WTC11 (cell line): ENCODE measurements around the gene TMEM272. TPM values are rescaled to one million over a fixed set of nuclear protein-coding genes. Genes with fewer than 3 reads are reported as not detected.

Experiments
- ATAC-seq: fragments of 200-7000 bp; cut with Tn5 transposase; 2 replicates; pipeline ENCODE4 v1.10.0; 2021; ENCODE audit warnings: mild to moderate bottlenecking, moderate library complexity
- CTCF ChIA-PET: fragments of 300-600 bp; sonication (Branson Sonifier 250); formaldehyde crosslinking; loops from one replicate; lab custom pipeline; 2021; ENCODE audit warnings: antibody characterized with exemption; lab: Charles Lee
- POLR2A ChIA-PET: fragments of 350-600 bp; sonication (Branson Sonifier 250); formaldehyde crosslinking; loops from one replicate; lab custom pipeline; 2021; ENCODE audit warnings: antibody characterized with exemption; lab: Charles Lee
- DNase-seq: peaks from one replicate; pipeline ENCODE4 v3.0.0; 2021; ENCODE audit warnings: low spot score
- H3K27ac Mint-ChIP-seq: 2 replicates; pipeline ENCODE4 v1.8.0; 2021; ENCODE audit warnings: mixed read lengths
- H3K27me3 Mint-ChIP-seq: 2 replicates; pipeline ENCODE4 v1.8.0; 2021; ENCODE audit warnings: low read depth, mild to moderate bottlenecking, moderate library complexity, mixed read lengths
- H3K36me3 Mint-ChIP-seq: 2 replicates; pipeline ENCODE4 v1.8.0; 2021; ENCODE audit warnings: mixed read lengths
- H3K4me1 Mint-ChIP-seq: 2 replicates; pipeline ENCODE4 v1.8.0; 2022; ENCODE audit warnings: mixed read lengths
- H3K4me3 Mint-ChIP-seq: 2 replicates; pipeline ENCODE4 v1.8.0; 2021; ENCODE audit warnings: mild to moderate bottlenecking, moderate library complexity, mixed read lengths
- H3K9me3 Mint-ChIP-seq: 2 replicates; pipeline ENCODE4 v1.8.0; 2021; ENCODE audit warnings: mixed read lengths
- ARID4B ChIP-seq: sonication (generic); formaldehyde crosslinking; IDR thresholded peaks from 2 replicates; pipeline ENCODE4 v1.8.0; 2023; ENCODE audit warnings: missing genetic modification reagents, mild to moderate bottlenecking, borderline replicate concordance
- E2F4 ChIP-seq: sonication (generic); formaldehyde crosslinking; IDR thresholded peaks from 2 replicates; pipeline ENCODE4 v1.8.1; 2022; ENCODE audit warnings: low read depth, mild to moderate bottlenecking, moderate library complexity, missing genetic modification reagents, borderline replicate concordance
- EMX1 ChIP-seq: fragments of 250-450 bp; sonication (Bioruptor Pico); IDR thresholded peaks from 2 replicates; pipeline ENCODE4 v1.8.0; 2021; ENCODE audit warnings: mild to moderate bottlenecking
- IRF1 ChIP-seq: sonication (generic); formaldehyde crosslinking; IDR thresholded peaks from 2 replicates; pipeline ENCODE4 v1.8.0; 2023; ENCODE audit warnings: missing genetic modification reagents
- MYBL2 ChIP-seq: sonication (generic); formaldehyde crosslinking; IDR thresholded peaks from 2 replicates; pipeline ENCODE4 v1.8.1; 2023; ENCODE audit warnings: mild to moderate bottlenecking, moderate library complexity, missing genetic modification reagents
- NR1H2 ChIP-seq: sonication (generic); formaldehyde crosslinking; IDR thresholded peaks from 2 replicates; pipeline ENCODE4 v1.9.0; 2021; ENCODE audit warnings: mild to moderate bottlenecking, moderate library complexity, missing genetic modification reagents
- NR2C2 ChIP-seq: sonication (generic); formaldehyde crosslinking; IDR thresholded peaks from 2 replicates; pipeline ENCODE4 v1.8.0; 2022; ENCODE audit warnings: mild to moderate bottlenecking, missing genetic modification reagents
- PREB ChIP-seq: sonication (generic); formaldehyde crosslinking; IDR thresholded peaks from 2 replicates; pipeline ENCODE4 v1.8.1; 2022; ENCODE audit warnings: mild to moderate bottlenecking, missing genetic modification reagents, moderate library complexity, borderline replicate concordance
- RELA ChIP-seq: sonication (generic); formaldehyde crosslinking; IDR thresholded peaks from 2 replicates; pipeline ENCODE4 v1.8.1; 2022; ENCODE audit warnings: missing genetic modification reagents, mild to moderate bottlenecking, borderline replicate concordance
- STAT6 ChIP-seq: sonication (generic); formaldehyde crosslinking; conservative IDR thresholded peaks from 2 replicates; pipeline ENCODE4 v1.8.1; 2023; ENCODE audit warnings: mild to moderate bottlenecking, low read depth, missing genetic modification reagents, moderate library complexity
- ZNF121 ChIP-seq: sonication (generic); formaldehyde crosslinking; IDR thresholded peaks from 2 replicates; pipeline ENCODE4 v1.8.0; 2023; ENCODE audit warnings: missing genetic modification reagents
- ZNF219 ChIP-seq: sonication (generic); formaldehyde crosslinking; IDR thresholded peaks from 2 replicates; pipeline ENCODE4 v1.8.0; 2023; ENCODE audit warnings: missing genetic modification reagents, mild to moderate bottlenecking, borderline replicate concordance
- total RNA-seq: library from RNA; stranded (reverse); gene quantifications from 3 replicates; pipeline ENCODE4 v1.2.3, GENCODE V29; 2021

Gene TMEM272
- total RNA-seq, 1 experiment from 2014 or later, result not detected

- no peak for TF ChIP-seq ZNF121 (CRISPR knock-in tag)
- TF ChIP-seq, all 79 proteins: peak for 0
Measured at GRCh38 chr13:51867062-51867461, 22.1 kb upstream of the TMEM272 start (continued).

GRCh38 chr13:51865838-51866237 lies 20.9 kb upstream of the TMEM272 start:
- no peaks in the 10 kb centered on the region for H3K9me3 Mint-ChIP-seq
- POLR2A ChIA-PET, result no interaction called here
- peak; percentile 84 for ATAC-seq
- TF ChIP-seq STAT6 (CRISPR knock-in tag) (no peak), ZNF121 (CRISPR knock-in tag) (0 out of 2 replicates have a peak, but pooled peaks have one; percentile 26)
- TF ChIP-seq, all 79 proteins: peak for 1
- Mint-ChIP-seq H3K27ac (no peak overlapping the region), H3K27me3 (peaks cover 2% of the 10 kb centered on the region), H3K36me3 (no peaks in the 10 kb centered on the region), H3K4me3 (no peak overlapping the region), H3K4me1 (no peaks in the 10 kb centered on the region)
- CTCF ChIA-PET, result no interaction called here
- DNase-seq, result peak; percentile 56

GRCh38 chr13:51862957-51863356 lies 18.0 kb upstream of the TMEM272 start:
- Mint-ChIP-seq H3K27me3 (peaks cover 2% of the 10 kb centered on the region), H3K4me1 (peaks cover 10% of the 10 kb centered on the region), H3K36me3 (no peaks in the 10 kb centered on the region), H3K27ac (no peak overlapping the region), H3K9me3 (no peaks in the 10 kb centered on the region), H3K4me3 (no peak overlapping the region)
- TF ChIP-seq NR2C2 (CRISPR knock-in tag), result no peak
- TF ChIP-seq NR1H2 (CRISPR knock-in tag), result no peak
- TF ChIP-seq EMX1 (CRISPR knock-in tag), result no peak
- TF ChIP-seq ARID4B (CRISPR knock-in tag), result no peak
- no peak for TF ChIP-seq E2F4 (CRISPR knock-in tag)
- no peak for TF ChIP-seq IRF1
- TF ChIP-seq MYBL2, result no peak
- no peak for TF ChIP-seq PREB
- no peak for TF ChIP-seq ZNF219
- no peak for TF ChIP-seq RELA
- ChIA-PET CTCF (interaction anchor here (0.9 kb wide), 1 partner anchor 12 kb away, joined by 3 read pairs; no protein-coding TSS in a partner anchor), POLR2A (no interaction called here)
- ATAC-seq (no peak), DNase-seq (no peak)
